ENCODE data around the gene ESR1. TPM values are rescaled to one million over a fixed set of nuclear protein-coding genes. Genes with fewer than 3 reads are reported as not detected.

The ESR1 gene
- total and polyA plus RNA-seq, 2 donors (not counting 1 experiment from before 2014, with no cell fraction given): 0.06 to 0.50 TPM

GRCh38 chr6:151940307-151940706, 132.8 kb downstream of the ESR1 start:
- TF ChIP-seq CTCF (conservative IDR thresholded peaks at IDR 0.05 in 1 of 2, IDR thresholded peaks at IDR 0.05 in 1 of 2; ENCODE audit: low read depth in 1 of 2, low read length in 2 of 2) (no peak), EZH2 (IDR thresholded peaks at IDR 0.05; ENCODE audit: low read length, missing control alignments) (no peak)
- no peaks in the 10 kb centered on the region for H3K4me1 ChIP-seq (ENCODE audit: control insufficient read depth, extremely low read depth, insufficient read depth, low read length)
- no peaks in the 10 kb centered on the region for H3K36me3 ChIP-seq (ENCODE audit: control insufficient read depth, insufficient read depth, low read length)
- no peak overlapping the region for H3K27ac ChIP-seq (ENCODE audit: insufficient read depth, low read length)
- no peak overlapping the region for H3K4me3 ChIP-seq (replicated peaks in 1 of 4; ENCODE audit: control extremely low read depth in 1 of 4, insufficient read depth in 1 of 4, low read depth in 3 of 4, low read length in 4 of 4)
- no peaks in the 10 kb centered on the region for H3K9me3 ChIP-seq (ENCODE audit: control insufficient read depth, insufficient read depth, low read depth, low read length)
- H4K20me1 ChIP-seq (ENCODE audit: control insufficient read depth, extremely low read depth, insufficient read depth, low read length): no peaks in the 10 kb centered on the region
- no peak overlapping the region for H3K4me2 ChIP-seq (ENCODE audit: extremely low read depth, insufficient read depth, low read length)
- no peak overlapping the region for H2AFZ ChIP-seq (ENCODE audit: low read length)
- no peak for DNase-seq (ENCODE audit: low read depth in 2 of 2)
- H3K79me2 ChIP-seq (ENCODE audit: control insufficient read depth, insufficient read depth, low read length): no peaks in the 10 kb centered on the region
- no peak overlapping the region for H3K9ac ChIP-seq (ENCODE audit: insufficient read depth, low read length)
- H3K27me3 ChIP-seq (ENCODE audit: control insufficient read depth, insufficient read depth, low read length): no peaks in the 10 kb centered on the region

- H3K27me3 ChIP-seq (ENCODE audit: control insufficient read depth, insufficient read depth, low read length): no peaks in the 10 kb centered on the region
- TF ChIP-seq CTCF (conservative IDR thresholded peaks at IDR 0.05 in 1 of 2, IDR thresholded peaks at IDR 0.05 in 1 of 2; ENCODE audit: low read depth in 1 of 2, low read length in 2 of 2) (no peak), EZH2 (IDR thresholded peaks at IDR 0.05; ENCODE audit: low read length, missing control alignments) (no peak)
- H3K4me3 ChIP-seq (replicated peaks in 1 of 4; ENCODE audit: control extremely low read depth in 1 of 4, insufficient read depth in 1 of 4, low read depth in 3 of 4, low read length in 4 of 4): no peak overlapping the region
- no peak overlapping the region for H3K4me2 ChIP-seq (ENCODE audit: extremely low read depth, insufficient read depth, low read length)
- H3K4me1 ChIP-seq (ENCODE audit: control insufficient read depth, extremely low read depth, insufficient read depth, low read length): no peaks in the 10 kb centered on the region
- no peaks in the 10 kb centered on the region for H4K20me1 ChIP-seq (ENCODE audit: control insufficient read depth, extremely low read depth, insufficient read depth, low read length)
- H3K79me2 ChIP-seq (ENCODE audit: control insufficient read depth, insufficient read depth, low read length): no peaks in the 10 kb centered on the region
- no peaks in the 10 kb centered on the region for H3K36me3 ChIP-seq (ENCODE audit: control insufficient read depth, insufficient read depth, low read length)
- no peaks in the 10 kb centered on the region for H3K9me3 ChIP-seq (ENCODE audit: control insufficient read depth, insufficient read depth, low read depth, low read length)
- H3K27ac ChIP-seq (ENCODE audit: insufficient read depth, low read length): no peak overlapping the region
- DNase-seq (ENCODE audit: low read depth in 2 of 2): no peak
- H3K9ac ChIP-seq (ENCODE audit: insufficient read depth, low read length): no peak overlapping the region
- H2AFZ ChIP-seq (ENCODE audit: low read length): no peak overlapping the region
These were observed 140.7 kb downstream of the ESR1 start for GRCh38 chr6:151948002-151948743.

- no peaks in the 10 kb centered on the region for H3K4me1 ChIP-seq (ENCODE audit: control insufficient read depth, extremely low read depth, insufficient read depth, low read length)
- H3K27ac ChIP-seq (ENCODE audit: insufficient read depth, low read length): no peak overlapping the region
- no peaks in the 10 kb centered on the region for H3K36me3 ChIP-seq (ENCODE audit: control insufficient read depth, insufficient read depth, low read length)
- no peak for TF ChIP-seq EZH2 (IDR thresholded peaks at IDR 0.05; ENCODE audit: low read length, missing control alignments)
- no peak for TF ChIP-seq CTCF (conservative IDR thresholded peaks at IDR 0.05 in 1 of 2, IDR thresholded peaks at IDR 0.05 in 1 of 2; ENCODE audit: low read depth in 1 of 2, low read length in 2 of 2)
- no peak overlapping the region for H3K4me2 ChIP-seq (ENCODE audit: extremely low read depth, insufficient read depth, low read length)
- H3K9me3 ChIP-seq (ENCODE audit: control insufficient read depth, insufficient read depth, low read depth, low read length): no peaks in the 10 kb centered on the region
- no peak overlapping the region for H3K9ac ChIP-seq (ENCODE audit: insufficient read depth, low read length)
- H3K4me3 ChIP-seq (replicated peaks in 1 of 4; ENCODE audit: control extremely low read depth in 1 of 4, insufficient read depth in 1 of 4, low read depth in 3 of 4, low read length in 4 of 4): no peak overlapping the region
- no peaks in the 10 kb centered on the region for H4K20me1 ChIP-seq (ENCODE audit: control insufficient read depth, extremely low read depth, insufficient read depth, low read length)
- H3K79me2 ChIP-seq (ENCODE audit: control insufficient read depth, insufficient read depth, low read length): no peaks in the 10 kb centered on the region
- no peak overlapping the region for H2AFZ ChIP-seq (ENCODE audit: low read length)
- DNase-seq (ENCODE audit: low read depth in 2 of 2): peak in 1 of 2 donors; percentile 59
- no peaks in the 10 kb centered on the region for H3K27me3 ChIP-seq (ENCODE audit: control insufficient read depth, insufficient read depth, low read length)
These were observed 150.8 kb downstream of the ESR1 start for GRCh38 chr6:151958332-151958731.

Measured in fibroblast of lung (primary cell).